ENCODE data around the gene TVP23C.
"Not testable (repeated sequence)": the region's sequence is repeated elsewhere in the genome, so short reads cannot be mapped to it uniquely, and the experiment has no call there.

DNA sequence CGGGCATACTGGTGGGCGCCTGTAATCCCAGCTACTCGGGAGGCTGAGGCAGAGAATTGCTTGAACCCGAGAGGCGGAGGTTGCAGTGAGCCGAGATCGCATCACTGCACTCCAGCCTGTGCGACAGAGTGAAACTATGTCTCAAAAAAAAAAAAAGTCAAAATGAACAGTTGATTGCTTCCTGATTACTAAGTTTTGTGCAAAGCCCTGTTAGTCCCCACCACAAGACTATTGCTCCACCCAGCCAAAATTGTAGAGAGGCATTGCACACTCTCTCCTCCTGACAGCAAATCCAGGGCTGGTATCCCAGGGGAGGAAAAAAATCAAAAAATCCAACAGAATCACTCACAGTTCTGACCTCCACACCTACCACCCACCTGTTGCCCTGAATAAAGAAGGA is 29.7 kb upstream of the TVP23C start:
- TF ChIP-seq, protein P1, sequence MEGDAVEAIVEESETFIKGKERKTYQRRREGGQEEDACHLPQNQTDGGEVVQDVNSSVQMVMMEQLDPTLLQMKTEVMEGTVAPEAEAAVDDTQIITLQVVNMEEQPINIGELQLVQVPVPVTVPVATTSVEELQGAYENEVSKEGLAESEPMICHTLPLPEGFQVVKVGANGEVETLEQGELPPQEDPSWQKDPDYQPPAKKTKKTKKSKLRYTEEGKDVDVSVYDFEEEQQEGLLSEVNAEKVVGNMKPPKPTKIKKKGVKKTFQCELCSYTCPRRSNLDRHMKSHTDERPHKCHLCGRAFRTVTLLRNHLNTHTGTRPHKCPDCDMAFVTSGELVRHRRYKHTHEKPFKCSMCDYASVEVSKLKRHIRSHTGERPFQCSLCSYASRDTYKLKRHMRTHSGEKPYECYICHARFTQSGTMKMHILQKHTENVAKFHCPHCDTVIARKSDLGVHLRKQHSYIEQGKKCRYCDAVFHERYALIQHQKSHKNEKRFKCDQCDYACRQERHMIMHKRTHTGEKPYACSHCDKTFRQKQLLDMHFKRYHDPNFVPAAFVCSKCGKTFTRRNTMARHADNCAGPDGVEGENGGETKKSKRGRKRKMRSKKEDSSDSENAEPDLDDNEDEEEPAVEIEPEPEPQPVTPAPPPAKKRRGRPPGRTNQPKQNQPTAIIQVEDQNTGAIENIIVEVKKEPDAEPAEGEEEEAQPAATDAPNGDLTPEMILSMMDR (IDR thresholded peaks at IDR 0.05) = not testable (repeated sequence)
- not testable (repeated sequence) for TF ChIP-seq POLR2A (IDR thresholded peaks at IDR 0.05)

All from adrenal gland (tissue), 5 donors.